Measurements from ENCODE around the gene MPZ.
"Not testable (repeated sequence)": the region's sequence is repeated elsewhere in the genome, so short reads cannot be mapped to it uniquely, and the experiment has no call there.

Gene MPZ

GRCh38 chr1:161300478-161300877 is 9.3 kb downstream of the MPZ start:
- no peak for DNase-seq (ENCODE audit: low read depth)

DNA sequence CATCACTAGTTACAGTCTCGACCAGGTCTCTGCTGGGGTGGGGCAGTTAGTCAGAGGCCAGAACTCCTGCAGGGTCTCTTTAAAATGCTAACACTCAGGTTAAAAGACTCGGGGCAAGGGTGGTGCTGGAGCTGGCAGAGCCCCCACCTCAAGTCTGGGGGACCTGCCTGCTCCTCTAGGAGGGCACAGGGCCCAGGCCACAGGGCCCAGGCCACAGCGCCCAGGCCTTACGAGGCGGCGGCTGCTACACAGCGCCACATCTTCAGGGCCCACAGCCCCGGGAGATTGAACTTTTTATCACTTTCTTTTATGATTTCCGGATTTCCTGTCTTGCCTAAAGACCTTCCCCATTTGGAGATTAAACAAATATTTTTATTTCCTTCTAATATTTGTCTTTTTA is 10.4 kb downstream of the MPZ start:
- no peak for DNase-seq (ENCODE audit: low read depth)

DNA sequence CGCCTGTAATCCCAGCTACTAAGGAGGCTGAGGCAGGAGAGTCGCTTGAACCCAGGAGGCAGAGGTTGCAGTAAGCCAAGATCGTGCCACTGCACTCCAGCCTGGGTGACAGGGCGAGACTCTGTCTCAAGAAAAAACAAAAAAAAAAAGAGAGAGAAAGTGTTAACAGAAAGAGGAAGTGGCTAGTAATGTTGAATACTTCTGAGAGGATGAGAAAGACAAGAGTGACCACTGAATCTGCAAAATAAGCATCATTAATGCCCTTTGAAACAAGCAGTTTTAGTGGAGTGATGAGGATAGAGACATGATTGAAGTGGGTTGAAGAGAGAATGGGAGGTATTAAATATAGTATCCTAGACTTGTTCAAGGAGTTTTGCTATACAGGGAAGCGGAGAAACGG is 11.7 kb downstream of the MPZ start:
- DNase-seq (ENCODE audit: low read depth): no peak

GRCh38 chr1:161297415-161297814 is 12.4 kb downstream of the MPZ start:
- DNase-seq (ENCODE audit: low read depth): no peak

GRCh38 chr1:161290779-161291178 is 19.0 kb downstream of the MPZ start:
- DNase-seq (ENCODE audit: low read depth): no peak

GRCh38 chr1:161287482-161288054 is 22.2 kb downstream of the MPZ start:
- no peak for DNase-seq (ENCODE audit: low read depth)

DNA sequence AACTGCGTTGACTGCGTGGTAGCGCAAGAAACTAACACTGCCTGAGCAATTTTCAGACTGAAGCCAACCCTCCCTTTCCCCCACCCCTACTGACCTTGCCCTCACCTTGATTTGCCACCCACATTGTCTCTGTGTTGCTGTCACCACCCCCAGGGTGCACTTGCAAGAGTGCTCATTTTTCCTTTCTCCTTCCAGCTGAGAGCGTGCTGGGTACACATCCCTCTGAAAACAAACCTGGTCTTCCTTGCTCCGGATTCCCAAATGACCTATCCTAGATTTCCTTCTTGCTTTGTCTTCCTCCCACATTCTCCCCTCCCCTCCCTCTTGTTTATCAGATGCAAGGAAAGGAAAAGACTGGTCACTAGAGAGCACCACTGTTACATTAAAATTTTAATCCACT is 24.2 kb downstream of the MPZ start:
- DNase-seq (ENCODE audit: low read depth): no peak

- DNase-seq (ENCODE audit: low read depth): no peak
Observed at GRCh38 chr1:161285113-161285512, 24.7 kb downstream of the MPZ start.

GRCh38 chr1:161282991-161283390 is 26.8 kb downstream of the MPZ start:
- DNase-seq (ENCODE audit: low read depth): no peak

DNA sequence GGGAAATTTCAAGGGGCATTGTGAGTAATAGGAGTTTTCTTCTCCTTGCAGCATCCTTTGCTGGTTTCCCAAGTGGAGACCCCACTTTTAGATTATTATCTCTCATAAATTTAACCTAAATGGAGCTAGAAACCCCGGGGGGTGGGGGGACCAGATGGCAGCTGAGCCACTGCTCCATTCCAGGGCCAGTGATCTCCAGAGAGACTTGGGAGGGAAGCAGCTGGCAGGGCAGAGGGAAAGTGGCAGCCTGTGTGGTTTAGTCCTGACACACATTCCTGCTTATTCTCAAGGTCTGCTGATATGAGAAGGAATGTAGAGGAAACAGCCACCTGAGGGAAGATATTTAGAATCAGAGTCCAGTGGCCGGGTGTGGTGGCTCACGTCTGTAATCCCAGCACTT is 34.9 kb downstream of the MPZ start:
- no peak for DNase-seq (ENCODE audit: low read depth)

DNA sequence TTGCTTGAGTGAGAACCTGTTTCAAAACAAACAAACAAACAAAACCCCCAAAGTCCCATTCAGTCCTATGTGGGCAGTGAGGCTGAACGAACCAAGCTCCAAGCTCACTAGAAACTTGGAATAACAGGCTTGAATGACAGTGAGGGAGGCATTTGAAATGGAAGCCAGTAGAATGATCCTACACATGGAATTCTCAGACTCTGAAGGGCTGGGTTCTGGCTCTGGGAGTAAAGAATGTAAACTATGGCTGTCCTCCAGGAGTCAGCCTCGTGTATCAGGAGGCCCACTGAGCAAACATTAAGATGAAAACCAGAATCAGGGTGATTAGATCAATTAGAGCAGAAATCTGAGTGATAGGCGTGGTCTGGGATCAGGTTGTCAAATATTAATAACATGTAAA is 36.4 kb downstream of the MPZ start:
- no peak for DNase-seq (ENCODE audit: low read depth)

DNA sequence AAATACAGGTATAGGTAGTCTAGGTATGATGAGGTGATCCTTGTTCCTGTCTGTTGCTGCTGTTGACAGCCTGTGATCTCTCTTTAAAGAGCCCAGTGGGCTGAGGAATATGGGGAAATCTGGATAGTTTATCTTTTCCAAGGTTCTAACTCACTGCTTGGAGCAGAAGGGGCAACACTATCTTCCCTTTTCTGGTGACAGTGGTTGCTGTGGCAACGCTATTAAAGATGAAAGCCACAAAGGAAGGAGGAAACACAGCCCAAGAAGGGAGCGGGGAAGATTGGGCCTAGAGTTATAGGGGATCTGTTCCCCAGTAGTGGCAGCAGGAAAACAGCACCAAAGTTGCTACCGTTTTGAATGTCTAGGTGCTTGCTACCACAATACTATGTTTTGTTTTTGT is 42.4 kb downstream of the MPZ start:
- DNase-seq (ENCODE audit: low read depth): no peak

DNA sequence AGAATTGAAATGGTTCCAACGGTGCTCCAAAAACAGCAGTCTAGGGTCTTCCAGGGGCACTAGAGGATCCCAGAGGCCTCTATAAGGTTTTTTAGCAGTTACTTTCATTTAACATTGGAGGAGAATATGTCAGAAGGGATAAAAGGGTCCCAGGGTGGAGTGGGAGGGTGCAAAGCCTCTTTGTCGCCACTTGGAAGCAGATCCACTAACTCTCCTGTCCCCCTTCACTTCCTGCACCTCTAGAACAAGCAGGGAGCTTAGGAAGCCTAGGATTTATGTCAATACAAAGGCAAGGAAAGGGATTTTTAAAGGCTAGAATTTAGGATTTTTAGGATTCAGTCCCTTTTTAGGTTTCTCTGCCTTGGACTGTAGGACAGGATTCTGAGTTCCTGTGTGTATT is 42.9 kb downstream of the MPZ start:
- DNase-seq (ENCODE audit: low read depth): no peak

DNA sequence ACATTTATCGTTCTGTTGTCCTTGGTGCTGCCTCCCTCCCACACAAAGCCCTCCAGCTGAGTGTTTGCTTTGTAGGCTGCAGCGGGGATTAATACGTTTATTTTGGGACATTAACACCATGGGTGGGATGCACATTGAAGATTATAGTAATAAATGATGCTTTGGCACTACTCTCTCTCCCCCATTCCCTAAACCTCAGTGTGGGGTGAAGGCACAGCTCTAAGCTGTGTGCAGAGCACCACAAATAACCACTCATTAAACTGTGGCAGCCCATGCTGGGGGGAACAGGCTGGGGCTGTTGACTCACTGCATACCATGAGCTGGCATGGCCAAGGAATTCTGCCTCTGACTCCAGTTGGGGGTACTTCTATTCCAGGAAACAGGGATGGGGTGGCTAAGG is 43.6 kb downstream of the MPZ start:
- DNase-seq (ENCODE audit: low read depth): no peak

- no peak for DNase-seq (ENCODE audit: low read depth)
Observed at GRCh38 chr1:161265305-161265704, 44.5 kb downstream of the MPZ start.

DNA sequence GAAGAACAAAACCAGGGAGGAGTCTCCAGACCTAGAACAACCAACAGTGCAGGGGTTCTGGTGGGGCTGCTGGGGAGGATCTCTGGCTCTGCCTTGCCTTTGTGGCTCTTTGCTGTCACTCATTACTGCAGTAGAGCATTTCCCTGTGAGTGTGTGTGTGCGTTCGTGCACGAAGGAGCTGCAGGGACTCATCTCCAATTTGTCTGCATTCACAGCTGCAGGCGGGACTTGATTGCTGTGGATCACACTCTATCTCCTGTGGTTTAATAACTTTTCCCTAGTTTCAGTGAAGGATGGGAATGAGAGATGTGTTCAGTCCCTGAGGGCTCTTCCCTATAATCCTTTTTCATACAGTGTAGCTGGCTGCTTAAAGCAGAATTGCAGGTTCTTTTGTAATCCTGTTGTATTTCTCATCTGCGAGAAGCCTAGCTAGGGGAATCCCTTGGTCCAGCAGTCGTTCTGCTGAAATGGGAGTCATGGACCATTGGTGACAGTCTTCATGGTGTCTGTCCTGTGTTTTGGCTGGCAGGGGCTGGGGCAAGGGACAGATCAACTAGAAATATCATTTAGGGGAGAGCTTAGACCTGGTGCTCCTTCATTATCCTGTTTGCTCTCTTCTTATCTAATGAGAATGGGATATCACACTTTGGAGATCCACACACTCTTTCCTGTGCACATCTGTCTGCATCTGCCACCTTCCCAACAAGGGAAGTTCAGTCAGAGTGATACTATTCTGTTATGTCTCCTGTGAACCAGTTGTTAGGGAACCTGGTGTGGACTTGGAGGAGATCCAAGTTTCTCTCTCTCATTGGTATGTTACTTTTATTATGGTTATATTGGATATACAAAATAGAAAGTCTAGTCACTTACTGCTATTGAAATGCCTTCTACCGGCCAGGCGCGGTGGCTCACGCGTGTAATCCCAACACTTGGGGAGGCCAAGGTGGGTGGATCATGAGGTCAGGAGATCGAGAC is 48.2 kb downstream of the MPZ start:
- DNase-seq (ENCODE audit: low read depth): no peak

GRCh38 chr1:161260376-161261260 is 49.1 kb downstream of the MPZ start:
- DNase-seq (ENCODE audit: low read depth): no peak

DNA sequence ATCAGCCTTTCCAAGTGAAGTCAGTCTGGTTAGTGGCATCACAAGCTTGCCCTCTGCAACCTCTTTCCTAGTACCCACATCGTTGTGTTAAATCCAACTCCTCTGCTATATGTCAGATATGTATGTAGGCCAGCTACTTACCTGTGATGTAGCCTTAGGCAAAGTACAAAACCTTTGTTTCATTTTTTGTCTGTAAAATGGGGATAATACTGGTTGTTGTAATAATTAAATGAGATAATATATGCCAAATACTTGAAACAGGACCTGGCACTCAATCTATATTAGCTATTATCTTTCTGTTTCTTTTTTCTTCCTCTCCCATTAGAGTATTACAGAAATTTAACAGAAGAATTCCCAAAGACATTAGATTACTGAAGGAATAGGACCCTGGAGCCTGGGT is 50.0 kb downstream of the MPZ start:
- no peak for DNase-seq (ENCODE audit: low read depth)

DNA sequence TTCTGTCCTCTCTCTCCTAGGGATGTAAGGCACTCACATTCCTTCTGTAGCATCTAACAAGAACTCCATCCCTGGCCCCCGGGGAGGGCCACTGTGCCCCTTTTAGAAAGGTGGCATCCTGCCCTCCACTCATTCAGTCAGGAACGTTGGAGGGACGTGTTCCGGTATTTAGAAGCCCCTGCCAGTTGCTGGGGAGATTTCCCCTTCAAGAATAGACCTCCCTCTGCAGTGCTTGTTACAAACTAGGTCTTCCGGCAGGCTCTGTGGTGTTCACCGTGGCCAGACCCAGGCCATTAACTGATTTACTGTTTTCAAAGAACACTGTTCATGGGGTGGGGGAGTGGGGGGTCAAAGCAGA is 50.4 kb downstream of the MPZ start:
- DNase-seq (ENCODE audit: low read depth): no peak

DNA sequence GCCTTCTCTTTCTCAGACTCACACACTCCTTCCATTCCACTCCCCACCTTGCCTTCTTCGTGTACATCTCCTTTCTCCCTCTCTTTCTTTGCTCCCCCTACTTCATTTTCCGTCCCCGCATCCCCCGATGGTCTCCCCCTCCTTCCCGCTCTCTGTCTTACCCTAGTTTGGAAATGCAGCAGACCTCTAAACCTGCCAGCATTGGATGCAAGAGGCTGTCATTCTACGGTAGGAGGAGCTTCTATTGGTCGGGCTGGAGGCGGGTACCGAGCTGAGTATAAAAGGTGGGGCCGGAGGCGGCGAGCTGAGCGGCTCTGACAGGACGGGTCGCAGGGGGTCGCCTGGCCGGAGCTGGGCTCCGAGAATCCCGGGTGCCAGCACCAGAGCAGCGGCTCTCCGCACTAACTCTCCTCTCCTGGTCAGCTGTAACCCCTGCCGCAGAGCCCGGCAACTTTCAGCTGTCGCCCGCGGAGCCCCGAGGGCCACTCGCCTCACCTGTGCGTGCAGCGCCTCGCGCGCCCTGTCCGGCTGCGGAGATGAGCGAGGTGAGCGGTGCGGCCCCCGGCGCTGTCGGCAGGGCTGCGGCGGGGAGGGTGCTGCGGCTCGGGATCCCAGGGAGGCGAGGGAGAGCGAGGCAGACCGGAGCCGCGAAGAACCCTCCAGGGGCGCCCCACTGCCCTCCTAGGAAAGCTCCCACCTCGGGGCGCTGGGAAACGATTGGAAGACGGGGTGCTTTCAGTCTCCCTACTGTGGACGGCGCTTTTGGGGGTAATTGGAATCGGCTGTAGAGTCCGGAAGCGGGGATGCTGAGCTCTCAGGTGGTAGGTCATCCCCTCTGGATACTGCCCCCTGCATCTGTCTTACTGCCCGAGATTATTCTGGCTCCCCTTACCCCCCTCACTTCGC is 51.1 kb downstream of the MPZ start, which contains the start of gene PCP4L1:
PCP4L1 (plus strand) TSS at position 307 of the 906 bp plus-strand sequence; CDS start at position 537, 230 bp downstream.
- DNase-seq (ENCODE audit: low read depth): no peak

DNA sequence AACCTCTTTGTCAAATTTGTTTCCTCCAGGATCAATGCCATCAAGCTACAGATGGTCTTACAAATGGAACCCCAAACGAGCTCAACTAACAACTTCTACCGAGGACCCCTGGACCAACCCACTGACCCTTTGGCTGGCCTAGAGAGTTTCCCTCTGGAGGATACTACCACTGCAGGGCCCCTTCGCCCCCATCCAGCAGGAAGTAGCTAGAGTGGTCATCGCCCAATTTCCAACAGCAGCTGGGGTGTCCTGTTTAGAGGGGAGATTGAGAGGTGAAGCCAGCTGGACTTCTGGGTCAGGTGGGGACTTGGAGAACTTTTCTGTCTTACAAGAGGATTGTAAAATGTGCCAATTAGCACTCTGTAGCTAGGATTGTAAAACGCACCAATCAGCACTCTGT is 52.7 kb downstream of the MPZ start:
- DNase-seq (ENCODE audit: low read depth): not testable (repeated sequence)
